HepG2 (cell line): Measurements from ENCODE around the gene IER2. TPM values are rescaled to one million over a fixed set of nuclear protein-coding genes. Genes with fewer than 3 reads are reported as not detected.

ENCODE experiments used
- ATAC-seq: fragments of 200-7000 bp; cut with Tn5 transposase; 3 replicates; pipeline ENCODE4 v1.9.1; 2020; ENCODE audit warnings: mild to moderate bottlenecking, moderate library complexity
- BruUV-seq: library from RNA; stranded (reverse); fragments of 400-500 nt; replicated peaks from 2 replicates; lab custom pipeline; 2021; lab: Mats Ljungman, UMichigan
- CTCF ChIA-PET: fragments of 300-600 bp; formaldehyde crosslinking; extraction: SDS; loops from one replicate; lab custom pipeline; 2021; ENCODE audit warnings: low total read pairs, inconsistent platforms, low intra/inter-chr PET ratio; lab: Yijun Ruan, JAX
- POLR2A ChIA-PET: fragments of 350-600 bp; sonication (Branson Sonifier 250); formaldehyde crosslinking; loops from one replicate; lab custom pipeline; 2020; ENCODE audit warnings: antibody characterized with exemption, inconsistent platforms; lab: Yijun Ruan, JAX
- DNase-seq: peaks from one replicate; pipeline ENCODE4 v3.0.0-alpha.2; 2015; ENCODE audit warnings: low spot score
- FAIRE-seq: peaks from 3 replicates; lab custom pipeline; 2011; peaks lifted over from hg19 to GRCh38; lab: Jason Lieb, UNC
- H2AFZ ChIP-seq: one replicate; pipeline ENCODE4 v1.6.1; 2011; ENCODE audit warnings: low read length, inconsistent platforms
- H3K27ac ChIP-seq: fragments of 300-600 bp; 3 replicates; pipeline ENCODE4 v1.8.0; 2011; ENCODE audit warnings: mixed run types, mild to moderate bottlenecking, mixed read lengths, low read length, inconsistent platforms; ENCODE audit not compliant: insufficient read depth; ENCODE audit errors: extremely low read length
- H3K27me3 ChIP-seq, 2 experiments: fragments of 200-600 bp in 1 of 2; 2 replicates in 1 of 2; 3 replicates in 1 of 2; pipeline versions ENCODE4 v1.6.0 to v1.8.0; 2011; ENCODE audit warnings: low read length in 2 of 2, mild to moderate bottlenecking in 2 of 2, moderate library complexity in 2 of 2, inconsistent platforms in 1 of 2; ENCODE audit not compliant: insufficient read depth in 2 of 2, control insufficient read depth in 1 of 2
- H3K36me3 ChIP-seq, 2 experiments: fragments of 200-600 bp in 1 of 2; replicated peaks in 1 of 2; 2 replicates in 1 of 2; 3 replicates in 1 of 2; pipeline versions ENCODE4 v1.5.1 to v1.8.0; 2011; ENCODE audit warnings: low read length in 2 of 2, inconsistent platforms in 1 of 2; ENCODE audit not compliant: insufficient read depth in 2 of 2, control insufficient read depth in 1 of 2
- H3K4me1 ChIP-seq: 2 replicates; pipeline ENCODE4 v1.5.1; 2012; ENCODE audit warnings: low read length, inconsistent platforms; ENCODE audit not compliant: insufficient read depth
- H3K4me2 ChIP-seq: 2 replicates; pipeline ENCODE4 v1.6.0; 2011; ENCODE audit warnings: low read depth, low read length, inconsistent platforms
- H3K4me3 ChIP-seq, 3 experiments: fragments of 200-600 bp in 1 of 3; sonication (generic), shearing (Covaris generic) in 1 of 3; replicated peaks in 1 of 3; 2 replicates each; pipeline ENCODE4 v1.5.1; 2011 to 2016; ENCODE audit warnings: low read length in 3 of 3, inconsistent platforms in 2 of 3, low read depth in 2 of 3, mild to moderate bottlenecking in 2 of 3, control low read depth in 1 of 3, mixed read lengths in 1 of 3; ENCODE audit not compliant: insufficient read depth in 1 of 3
- H3K79me2 ChIP-seq: one replicate; pipeline ENCODE4 v1.6.1; 2011; ENCODE audit warnings: low read length, inconsistent platforms; ENCODE audit not compliant: insufficient read depth
- H3K9ac ChIP-seq: 2 replicates; pipeline ENCODE4 v1.6.0; 2011; ENCODE audit warnings: mild to moderate bottlenecking, low read depth, low read length, inconsistent platforms; ENCODE audit not compliant: insufficient read depth
- H3K9me3 ChIP-seq: 2 replicates; pipeline ENCODE4 v1.5.1; 2012; ENCODE audit warnings: mild to moderate bottlenecking, low read length
- H4K20me1 ChIP-seq: 2 replicates; pipeline ENCODE4 v1.6.0; 2011; ENCODE audit warnings: inconsistent platforms, mild to moderate bottlenecking, low read length, moderate library complexity; ENCODE audit not compliant: insufficient read depth
- GFI1 ChIP-seq: sonication (generic); formaldehyde crosslinking; IDR thresholded peaks from 2 replicates; pipeline ENCODE4 v1.5.0; 2020; ENCODE audit warnings: missing genetic modification reagents, mild to moderate bottlenecking, borderline replicate concordance
- HDAC1 ChIP-seq: sonication (generic); formaldehyde crosslinking; IDR thresholded peaks from 2 replicates; pipeline ENCODE4 v1.5.1; 2020; ENCODE audit warnings: mild to moderate bottlenecking, missing genetic modification reagents
- IRF2 ChIP-seq: IDR thresholded peaks from 2 replicates; pipeline ENCODE4 v1.6.1; 2018; ENCODE audit warnings: missing genetic modification reagents, missing compliant biosample characterization
- KAT7 ChIP-seq: IDR thresholded peaks from 2 replicates; pipeline ENCODE4 v1.6.1; 2018; ENCODE audit warnings: borderline replicate concordance, missing compliant biosample characterization
- MBD4 ChIP-seq: IDR thresholded peaks from 2 replicates; pipeline ENCODE4 v1.6.1; 2012; ENCODE audit warnings: low read length, inconsistent platforms, borderline replicate concordance
- MEIS2 ChIP-seq: sonication (generic); formaldehyde crosslinking; IDR thresholded peaks from 2 replicates; pipeline ENCODE4 v1.9.0; 2021; ENCODE audit warnings: mild to moderate bottlenecking, missing genetic modification reagents
- NFKBIZ ChIP-seq: IDR thresholded peaks from 2 replicates; pipeline ENCODE4 v1.6.1; 2018; ENCODE audit warnings: missing genetic modification reagents, missing compliant biosample characterization
- POLR2AphosphoS2 ChIP-seq: IDR thresholded peaks from 2 replicates; pipeline ENCODE4 v1.6.1; 2011; ENCODE audit warnings: low read depth, low read length, improper control_type of control experiment
- SMC3 ChIP-seq: IDR thresholded peaks from 2 replicates; pipeline ENCODE4 v1.6.1; 2011; ENCODE audit warnings: low read length, improper control_type of control experiment
- ZNF558 ChIP-seq: sonication (generic); formaldehyde crosslinking; IDR thresholded peaks from 2 replicates; pipeline ENCODE4 v1.9.0; 2022; ENCODE audit warnings: mild to moderate bottlenecking, missing genetic modification reagents, borderline replicate concordance
- ZNF577 ChIP-seq: sonication (generic); formaldehyde crosslinking; IDR thresholded peaks from 2 replicates; pipeline ENCODE4 v1.4.0; 2020; ENCODE audit warnings: mild to moderate bottlenecking, low read depth, missing genetic modification reagents, borderline replicate concordance
- ZNF614 ChIP-seq: IDR thresholded peaks from 2 replicates; pipeline ENCODE4 v1.6.1; 2018; ENCODE audit warnings: missing biosample characterization, missing genetic modification reagents, inconsistent platforms, borderline replicate concordance
- WGBS: methylation state at CpG from one replicate; pipeline ENCODE4 v1.1.6; 2017; ENCODE audit warnings: low lambda C conversion rate; 5-methylcytosine and 5-hydroxymethylcytosine counted together
- in situ Hi-C: cut with HindIII; loops from 2 replicates; pipeline ENCODE4 v1.10.0; 2017; ENCODE audit warnings: low pct_unique_long_range_greater_than_20kb; ENCODE audit not compliant: extremely low pct_ligation_motif_present
- intact Hi-C: fragments of 100-400 bp; cut with micrococcal nuclease; formaldehyde crosslinking; loops from one replicate; pipeline ENCODE4 v1.10.0; 2022; ENCODE audit not compliant: unreplicated experiment
- polyA plus RNA-seq, 8 experiments: library from polyadenylated mRNA; depleted of rRNA in 3 of 8; stranded (reverse) in 7 of 8; unstranded in 1 of 8; fragments of >200 nt; fragmentation: Illumina TruSeq in 4 of 8; extraction: Trizol in 4 of 8; gene quantifications; 2 replicates each; pipeline versions ENCODE4 v1.2.1 to v1.2.3, GENCODE V29; 2011 to 2016; ENCODE audit warnings: low read depth in 4 of 8, missing spikeins in 1 of 8, mixed read lengths in 1 of 8; ENCODE audit not compliant: insufficient read depth in 1 of 8
- total RNA-seq, 5 experiments: library from RNA; depleted of rRNA; stranded (reverse); fragments of >200 nt; fragmentation: Illumina TruSeq; extraction: Trizol; gene quantifications; 2 replicates each; pipeline ENCODE4 v1.2.3, GENCODE V29; 2016; ENCODE audit warnings: low read depth in 1 of 5
- TF ChIP-seq, protein P1 (sequence below): sonication (generic); formaldehyde crosslinking; IDR thresholded peaks from 2 replicates; pipeline ENCODE4 v1.5.1; 2020; ENCODE audit warnings: mild to moderate bottlenecking, missing genetic modification reagents
- TF ChIP-seq, protein P2 (sequence below): sonication (generic); formaldehyde crosslinking; IDR thresholded peaks from 2 replicates; pipeline ENCODE4 v1.8.0; 2022; ENCODE audit warnings: mild to moderate bottlenecking, missing genetic modification reagents, moderate library complexity
- TF ChIP-seq, protein P3 (sequence below): sonication (generic); formaldehyde crosslinking; IDR thresholded peaks from 2 replicates; pipeline ENCODE4 v1.8.1; 2023; ENCODE audit warnings: mild to moderate bottlenecking, moderate library complexity, missing genetic modification reagents
- TF ChIP-seq, protein P4 (sequence below): sonication (generic); formaldehyde crosslinking; IDR thresholded peaks from 2 replicates; pipeline ENCODE4 v1.8.1; 2023; ENCODE audit warnings: mild to moderate bottlenecking, missing genetic modification reagents

Gene IER2
- total and polyA plus RNA-seq, 2 of the 13 experiments (the other 11 are each of a cell fraction or from before 2014, with no cell fraction given), result 10.1 to 14.3 TPM

DNA sequence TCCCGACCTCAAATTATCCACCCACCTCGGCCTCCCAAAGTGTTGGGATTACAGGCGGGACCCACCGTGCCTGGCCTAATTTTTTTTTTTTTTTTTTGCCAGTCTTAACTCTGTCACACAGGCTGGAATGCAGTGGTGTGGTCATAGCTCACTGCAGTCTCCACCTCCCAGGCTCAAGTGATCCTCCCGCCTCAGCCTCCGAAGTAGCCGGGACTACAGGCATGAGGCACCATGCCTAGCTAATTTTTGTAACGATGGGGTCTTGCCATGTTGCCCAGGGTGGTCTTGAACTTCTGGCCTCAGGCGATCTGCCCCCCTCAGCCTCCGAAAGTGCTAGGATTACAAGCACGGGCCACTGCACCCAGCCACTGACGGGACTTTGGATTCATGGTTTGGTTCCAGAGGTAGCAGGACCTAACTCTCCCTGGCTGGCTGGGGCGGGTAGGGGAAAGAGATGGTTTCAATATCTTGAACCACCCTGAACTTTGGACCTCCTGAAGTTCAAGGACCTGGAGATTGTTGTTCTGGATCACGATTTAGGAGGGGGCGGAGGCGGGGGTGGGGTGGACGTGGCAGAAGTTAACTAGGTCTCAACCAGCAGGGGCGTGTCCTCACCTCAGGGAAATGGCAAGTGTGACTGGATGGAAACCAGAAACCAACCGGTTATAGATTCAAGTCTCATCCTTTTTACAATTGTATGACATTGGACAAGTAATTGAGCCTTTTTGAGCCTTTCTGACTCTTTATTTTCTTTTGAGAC lies 40.8 kb downstream of the IER2 start:
- in situ Hi-C loops (loop anchor here (5.0 kb wide), 1 partner anchor 39 kb away; the partner anchor contains the start of genes IER2 and STX10), intact Hi-C loops (loop anchor here (1.0 kb wide), 1 partner anchor 40 kb away; no protein-coding TSS in a partner anchor)
- Histone ChIP-seq H3K27me3 (no peaks in the 10 kb centered on the region), H3K4me1 (peaks cover 47% of the 10 kb centered on the region), H3K36me3 (no peaks in the 10 kb centered on the region), H3K9ac (peak overlapping the region; percentile 58), H4K20me1 (no peaks in the 10 kb centered on the region), H2AFZ (no peak overlapping the region), H3K4me3 (peak overlapping the region; percentile 16 to 40 (median 22); a peak in 3 of 6 replicates), H3K4me2 (peak overlapping the region; percentile 78), H3K9me3 (no peaks in the 10 kb centered on the region), H3K79me2 (no peaks in the 10 kb centered on the region), H3K27ac (peak overlapping the region; percentile 80)
- 7% methylated on average over 19 of the region's 19 CpGs for WGBS
- ChIA-PET CTCF (no interaction called here), POLR2A (interaction anchor here (0.7 to 2.4 kb wide), 7 partner anchors 9 to 61 kb away, joined by 3 to 11 read pairs (median 7); no protein-coding TSS in a partner anchor)
- peak; percentile 80 for FAIRE-seq
- DNase-seq, result peak; percentile 90
- peak; percentile 74 for ATAC-seq
- BruUV-seq, result no TSS peak
- TF ChIP-seq, protein P1, sequence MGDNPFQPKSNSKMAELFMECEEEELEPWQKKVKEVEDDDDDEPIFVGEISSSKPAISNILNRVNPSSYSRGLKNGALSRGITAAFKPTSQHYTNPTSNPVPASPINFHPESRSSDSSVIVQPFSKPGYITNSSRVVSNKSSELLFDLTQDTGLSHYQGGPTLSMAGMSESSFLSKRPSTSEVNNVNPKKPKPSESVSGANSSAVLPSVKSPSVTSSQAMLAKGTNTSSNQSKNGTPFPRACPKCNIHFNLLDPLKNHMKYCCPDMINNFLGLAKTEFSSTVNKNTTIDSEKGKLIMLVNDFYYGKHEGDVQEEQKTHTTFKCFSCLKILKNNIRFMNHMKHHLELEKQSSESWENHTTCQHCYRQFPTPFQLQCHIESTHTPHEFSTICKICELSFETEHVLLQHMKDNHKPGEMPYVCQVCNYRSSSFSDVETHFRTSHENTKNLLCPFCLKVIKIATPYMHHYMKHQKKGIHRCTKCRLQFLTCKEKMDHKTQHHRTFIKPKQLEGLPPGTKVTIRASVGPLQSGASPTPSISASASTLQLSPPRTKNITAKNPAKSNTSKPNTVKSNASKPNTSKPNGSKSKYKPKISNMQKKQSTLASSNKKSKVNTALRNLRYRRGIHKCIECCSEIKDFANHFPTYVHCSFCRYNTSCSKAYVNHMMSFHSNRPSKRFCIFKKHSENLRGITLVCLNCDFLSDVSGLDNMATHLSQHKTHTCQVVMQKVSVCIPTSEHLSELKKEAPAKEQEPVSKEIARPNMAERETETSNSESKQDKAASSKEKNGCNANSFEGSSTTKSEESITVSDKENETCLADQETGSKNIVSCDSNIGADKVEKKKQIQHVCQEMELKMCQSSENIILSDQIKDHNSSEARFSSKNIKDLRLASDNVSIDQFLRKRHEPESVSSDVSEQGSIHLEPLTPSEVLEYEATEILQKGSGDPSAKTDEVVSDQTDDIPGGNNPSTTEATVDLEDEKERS (CRISPR knock-in tag), result no peak
- TF ChIP-seq SMC3, result peak; percentile 14; the same call in 1 of the 2 replicates
- TF ChIP-seq, protein P2, sequence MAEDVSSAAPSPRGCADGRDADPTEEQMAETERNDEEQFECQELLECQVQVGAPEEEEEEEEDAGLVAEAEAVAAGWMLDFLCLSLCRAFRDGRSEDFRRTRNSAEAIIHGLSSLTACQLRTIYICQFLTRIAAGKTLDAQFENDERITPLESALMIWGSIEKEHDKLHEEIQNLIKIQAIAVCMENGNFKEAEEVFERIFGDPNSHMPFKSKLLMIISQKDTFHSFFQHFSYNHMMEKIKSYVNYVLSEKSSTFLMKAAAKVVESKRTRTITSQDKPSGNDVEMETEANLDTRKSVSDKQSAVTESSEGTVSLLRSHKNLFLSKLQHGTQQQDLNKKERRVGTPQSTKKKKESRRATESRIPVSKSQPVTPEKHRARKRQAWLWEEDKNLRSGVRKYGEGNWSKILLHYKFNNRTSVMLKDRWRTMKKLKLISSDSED (CRISPR knock-in tag), result no peak
- TF ChIP-seq NFKBIZ (CRISPR knock-in tag), result no peak
- TF ChIP-seq HDAC1 (CRISPR knock-in tag), result peak; percentile 50; the same call in 1 of the 2 replicates
- TF ChIP-seq ZNF558 (CRISPR knock-in tag), result no peak
- no peak for TF ChIP-seq ZNF614 (CRISPR knock-in tag)
- TF ChIP-seq POLR2AphosphoS2, result no peak
- TF ChIP-seq GFI1 (CRISPR knock-in tag), result peak; percentile 64; the same call in 1 of the 2 replicates
- TF ChIP-seq, protein P3, sequence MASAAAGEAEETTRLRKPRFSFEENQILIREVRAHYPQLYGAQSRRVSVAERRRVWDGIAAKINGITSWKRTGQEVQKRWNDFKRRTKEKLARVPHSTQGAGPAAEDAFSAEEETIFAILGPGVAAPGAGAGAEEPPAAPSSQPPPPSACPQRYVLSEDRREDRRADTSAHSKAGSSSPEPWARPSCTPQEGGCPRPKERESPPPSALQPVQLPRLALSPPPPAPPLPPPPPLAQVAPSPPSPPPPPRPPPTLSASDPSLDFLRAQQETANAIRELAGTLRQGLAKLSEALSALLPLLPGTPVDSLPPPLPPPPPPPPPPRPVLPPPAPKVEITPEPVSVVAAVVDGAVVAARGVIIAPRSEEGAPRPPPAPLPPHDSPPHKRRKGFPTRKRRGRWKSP, result no peak
- no peak for TF ChIP-seq ZNF577 (CRISPR knock-in tag)
- no peak for TF ChIP-seq MBD4
- TF ChIP-seq, protein P4, sequence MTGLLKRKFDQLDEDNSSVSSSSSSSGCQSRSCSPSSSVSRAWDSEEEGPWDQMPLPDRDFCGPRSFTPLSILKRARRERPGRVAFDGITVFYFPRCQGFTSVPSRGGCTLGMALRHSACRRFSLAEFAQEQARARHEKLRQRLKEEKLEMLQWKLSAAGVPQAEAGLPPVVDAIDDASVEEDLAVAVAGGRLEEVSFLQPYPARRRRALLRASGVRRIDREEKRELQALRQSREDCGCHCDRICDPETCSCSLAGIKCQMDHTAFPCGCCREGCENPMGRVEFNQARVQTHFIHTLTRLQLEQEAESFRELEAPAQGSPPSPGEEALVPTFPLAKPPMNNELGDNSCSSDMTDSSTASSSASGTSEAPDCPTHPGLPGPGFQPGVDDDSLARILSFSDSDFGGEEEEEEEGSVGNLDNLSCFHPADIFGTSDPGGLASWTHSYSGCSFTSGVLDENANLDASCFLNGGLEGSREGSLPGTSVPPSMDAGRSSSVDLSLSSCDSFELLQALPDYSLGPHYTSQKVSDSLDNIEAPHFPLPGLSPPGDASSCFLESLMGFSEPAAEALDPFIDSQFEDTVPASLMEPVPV (CRISPR knock-in tag), result 0 out of 2 replicates have a peak, but pooled peaks have one; percentile 30
- no peak for TF ChIP-seq MEIS2 (CRISPR knock-in tag)
- no peak for TF ChIP-seq KAT7 (CRISPR knock-in tag)
- no peak for TF ChIP-seq IRF2 (CRISPR knock-in tag)
